Astrocyte (in vitro differentiated cells and primary cell): ENCODE data around the gene PIK3C2G.

Experiments
- CTCF ChIP-seq: IDR thresholded peaks from 2 replicates; pipeline ENCODE4 v1.5.1; 2011; ENCODE audit warnings: low read depth, mild to moderate bottlenecking, inconsistent platforms, low read length, moderate library complexity; ENCODE audit not compliant: insufficient read depth
- EZH2 ChIP-seq: IDR thresholded peaks from 2 replicates; pipeline ENCODE4 v1.6.1; 2012; ENCODE audit warnings: mild to moderate bottlenecking, low read length, inconsistent platforms; ENCODE audit not compliant: insufficient read depth

DNA sequence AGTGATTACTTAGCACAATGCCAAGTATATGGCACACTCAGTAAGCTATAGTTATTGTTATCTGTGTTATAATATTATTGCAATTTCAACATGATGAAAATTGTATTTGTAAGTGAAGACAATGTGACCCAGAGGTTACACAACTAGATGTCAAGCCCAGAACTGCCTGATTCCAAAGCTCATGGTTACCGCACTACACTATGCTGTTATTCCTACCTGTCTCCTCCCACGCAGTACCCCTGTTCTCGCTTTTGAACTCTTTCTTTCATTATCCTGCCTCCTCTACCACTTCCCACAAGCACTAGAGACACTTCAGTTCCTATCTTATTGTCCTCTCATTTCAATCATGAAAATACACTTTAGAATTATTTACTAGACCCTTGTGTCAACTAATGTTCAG is 383.2 kb downstream of the PIK3C2G start:
- TF ChIP-seq CTCF: no peak
- TF ChIP-seq EZH2: no peak
